HL-60/S4 treated with retinoic acid at 250 ng/mL for 4 days and 3 days (cell line): ENCODE measurements around the gene NPNT.

Experiments used
- in situ Hi-C: fragments of 300-500 bp; cut with MboI; formaldehyde crosslinking; loops from 2 replicates; pipeline ENCODE4 v1.7.0; 2022; ENCODE audit warnings: low sequenced_read_pairs

NPNT gene

GRCh38 chr4:106017975-106018374 lies 122.7 kb downstream of the NPNT start:
- in situ Hi-C loops: no loop called here

DNA sequence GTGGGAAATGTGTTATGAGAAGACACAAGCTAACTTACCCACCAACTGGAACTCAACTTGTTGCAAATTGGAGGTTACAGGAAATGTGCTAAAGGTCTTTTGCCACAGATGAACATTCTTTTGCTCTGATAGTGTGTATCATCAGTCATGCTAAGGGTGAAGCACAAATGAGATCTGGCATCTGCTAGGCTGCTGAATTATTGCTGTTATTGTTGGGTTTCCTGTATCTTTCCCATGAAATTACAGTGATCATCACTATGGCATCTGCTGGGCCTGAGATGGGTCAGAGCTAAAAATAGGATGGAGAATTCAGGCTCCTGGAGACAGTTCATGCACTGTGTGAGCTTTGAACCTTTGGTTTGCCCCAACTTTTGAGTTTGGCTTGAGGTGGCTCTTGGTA lies 124.5 kb downstream of the NPNT start:
- in situ Hi-C loops: no loop called here
